ENCODE data around the gene HLA-F.

The HLA-F gene

GRCh38 chr6:29744621-29745020 is 21.4 kb downstream of the HLA-F start:
- no peak for DNase-seq

DNA sequence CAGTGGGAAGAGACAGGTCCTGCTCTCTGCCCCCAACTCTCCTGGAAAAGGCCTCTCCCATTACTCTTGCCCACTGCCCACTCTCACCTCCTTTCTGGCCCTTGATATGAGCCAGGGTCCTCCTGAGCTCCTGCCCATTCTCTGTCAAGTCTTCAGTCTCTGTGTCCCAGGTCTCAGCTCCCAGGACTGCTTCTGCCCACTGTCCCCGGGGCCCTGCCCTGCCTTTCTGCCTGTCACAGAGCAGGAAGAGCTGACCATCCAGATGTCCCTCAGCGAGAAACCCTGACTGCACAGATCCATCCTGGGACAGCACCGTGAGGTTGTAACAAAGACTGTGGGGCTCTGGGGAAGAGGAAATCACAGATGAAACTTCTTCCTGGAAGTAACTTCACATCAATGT is 22.2 kb downstream of the HLA-F start:
- DNase-seq = no peak

DNA sequence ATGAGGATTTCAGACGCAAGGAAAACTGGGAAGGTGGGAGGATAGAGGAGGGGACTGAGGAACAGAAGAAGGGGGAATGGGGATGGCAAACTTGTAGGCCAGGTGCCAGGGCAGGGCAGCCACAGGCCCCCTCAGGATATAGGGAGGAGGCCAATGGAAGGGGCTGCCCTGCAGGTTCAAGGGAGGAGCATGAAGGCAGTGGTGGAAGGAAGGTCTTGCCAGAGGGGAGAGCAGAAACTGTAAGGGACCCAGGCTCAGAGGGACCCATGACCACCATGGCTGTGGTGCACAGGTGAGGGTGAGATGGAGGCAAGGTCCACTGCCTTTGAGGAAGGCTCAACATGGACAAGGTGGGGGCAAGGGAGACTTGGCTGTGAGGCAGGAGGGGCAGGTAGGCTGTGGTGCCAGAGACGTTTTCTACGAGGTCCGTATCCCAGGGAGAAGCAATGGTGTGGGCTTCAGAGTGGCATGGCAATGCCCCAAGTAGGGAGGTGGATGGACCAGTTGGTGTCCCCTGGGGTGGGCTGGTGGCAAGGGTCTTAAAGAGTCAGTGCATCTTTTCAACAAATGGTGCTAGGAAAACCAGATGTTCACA is 22.7 kb downstream of the HLA-F start:
- DNase-seq = no peak

DNA sequence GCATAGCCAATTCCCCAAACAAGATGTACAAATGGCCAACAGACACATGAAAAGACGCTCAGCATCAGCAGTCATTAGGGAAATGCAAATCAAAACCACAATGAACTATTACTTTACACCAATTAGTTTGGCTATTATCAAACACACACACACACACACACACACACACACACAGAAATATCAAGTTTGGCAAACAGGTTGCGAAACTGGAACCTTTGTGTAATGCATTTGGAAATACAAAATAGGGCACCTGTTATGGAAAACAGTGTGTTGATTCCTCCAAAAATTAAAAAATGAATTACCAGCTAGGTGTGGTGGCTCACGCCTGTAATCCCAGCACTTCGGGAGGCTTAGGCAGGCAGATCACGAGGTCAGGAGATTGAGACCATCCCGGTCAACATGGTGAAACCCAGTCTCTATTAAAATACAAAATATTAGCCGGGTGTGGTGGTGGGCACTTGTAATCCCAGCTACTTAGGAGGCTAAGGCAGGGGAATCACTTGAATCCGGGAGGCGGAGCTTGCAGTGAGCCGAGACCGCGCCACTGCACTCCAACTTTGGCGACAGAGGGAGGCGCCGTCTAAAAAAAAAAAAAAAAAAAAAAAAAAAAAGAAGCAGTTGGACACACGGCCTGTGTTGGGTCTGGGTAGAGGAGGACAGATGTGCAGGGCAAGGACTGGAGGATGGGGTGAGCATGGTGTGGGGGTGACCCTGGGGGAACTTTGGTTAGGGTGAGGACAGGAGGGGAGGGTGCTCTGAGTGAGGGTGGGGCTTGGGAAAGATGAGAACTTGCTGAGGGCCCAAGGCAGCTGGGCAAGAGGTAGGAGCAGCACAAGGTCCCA is 23.8 kb downstream of the HLA-F start:
- no peak for DNase-seq

DNA sequence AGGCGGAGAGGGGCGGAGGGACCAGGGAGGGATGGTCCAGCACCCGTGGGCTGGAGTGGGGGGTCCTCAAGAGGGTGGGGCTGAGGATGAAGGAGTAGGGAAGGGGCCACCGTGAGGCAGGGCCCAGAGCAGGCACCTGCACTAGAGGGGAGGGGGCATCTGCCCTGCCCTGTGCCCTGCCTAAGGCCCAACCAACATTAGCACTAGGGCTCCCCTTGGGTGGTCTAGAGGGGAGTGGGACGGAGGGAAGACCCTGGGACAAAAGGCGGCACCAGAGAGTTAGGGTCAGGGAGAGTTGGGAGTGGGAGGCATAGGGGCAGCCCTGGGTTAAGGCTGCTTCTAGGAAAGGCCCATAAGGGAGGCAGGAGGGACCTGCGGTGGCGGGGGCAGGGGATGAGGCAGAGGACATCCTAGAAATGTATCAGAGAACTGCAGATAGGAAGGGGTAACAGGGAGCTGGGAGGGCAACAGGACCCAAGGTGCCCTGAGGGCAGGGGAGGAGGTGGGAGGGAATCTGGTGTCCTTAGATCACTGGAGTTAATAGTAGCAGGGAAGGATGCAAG is 24.5 kb downstream of the HLA-F start:
- no peak for DNase-seq

- DNase-seq = peak; percentile 80
These were observed 25.4 kb downstream of the HLA-F start for GRCh38 chr6:29748391-29749307.

GRCh38 chr6:29749308-29749662 is 26.1 kb downstream of the HLA-F start:
- no peak for DNase-seq

- DNase-seq = no peak
These were observed 26.4 kb downstream of the HLA-F start for GRCh38 chr6:29749668-29750067.

GRCh38 chr6:29750709-29751108 is 27.5 kb downstream of the HLA-F start:
- no peak for DNase-seq

DNA sequence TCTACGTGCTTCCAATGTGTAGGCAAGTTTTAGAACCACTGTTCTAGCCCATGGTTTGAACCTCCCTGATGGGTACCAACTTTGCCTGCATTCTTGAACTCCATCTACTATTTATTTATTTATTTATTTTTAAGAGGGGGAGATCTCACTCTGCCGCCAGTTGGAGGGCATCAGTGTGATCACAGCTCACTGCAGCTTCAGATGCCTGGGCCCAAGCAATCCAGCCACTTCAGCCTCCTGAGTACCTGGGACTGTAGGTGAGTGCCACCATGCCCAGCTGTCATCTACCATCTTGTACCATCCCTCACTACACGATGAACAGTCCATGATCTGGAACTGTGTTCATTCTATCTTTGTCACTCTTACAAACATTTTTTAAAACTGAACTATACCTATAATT is 28.2 kb downstream of the HLA-F start:
- DNase-seq = no peak

DNA sequence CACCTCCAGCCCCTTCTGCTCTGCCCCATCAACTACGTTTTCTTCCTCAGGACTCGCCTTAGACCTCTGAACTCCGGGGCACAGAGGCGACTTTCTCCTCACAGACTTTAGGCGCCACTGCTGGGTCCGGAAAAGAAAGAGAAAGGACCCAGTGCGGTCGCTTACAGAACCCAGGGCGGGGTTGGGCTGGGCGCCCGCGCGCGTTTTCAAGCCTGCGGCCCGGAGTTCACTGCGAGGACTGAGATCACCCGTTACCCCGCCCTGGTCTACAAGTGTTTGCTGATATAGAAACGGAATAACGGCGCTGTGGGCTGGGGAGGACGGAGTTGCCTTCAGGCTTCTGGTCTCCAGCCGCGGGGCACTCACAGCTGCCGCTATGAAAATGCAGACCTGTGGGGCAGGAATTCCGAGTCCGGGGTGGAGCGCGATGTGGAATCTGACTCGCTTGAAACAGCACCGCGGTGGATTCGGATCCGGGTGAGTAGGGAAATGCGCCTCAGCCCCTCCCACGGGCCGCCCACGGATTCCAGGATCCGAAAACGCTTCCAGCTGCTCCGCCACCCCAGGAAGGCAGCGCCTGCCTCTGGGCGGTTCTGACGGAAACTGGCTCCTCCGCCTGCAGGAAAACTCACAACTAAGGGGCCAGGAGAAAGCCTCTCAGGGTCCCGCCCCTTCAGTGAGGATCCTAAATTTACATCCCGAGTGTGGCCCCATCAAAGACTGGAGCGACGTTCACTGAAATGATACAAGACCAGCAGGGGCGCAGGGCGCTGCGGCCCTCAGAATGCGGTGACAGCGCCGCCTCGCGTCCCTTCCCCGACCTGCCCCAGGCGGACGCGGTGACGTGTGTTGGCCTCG is 29.4 kb downstream of the HLA-F start:
- peak; percentile 86 for DNase-seq

GRCh38 chr6:29753309-29753644 is 30.0 kb downstream of the HLA-F start:
- no peak for DNase-seq

DNA sequence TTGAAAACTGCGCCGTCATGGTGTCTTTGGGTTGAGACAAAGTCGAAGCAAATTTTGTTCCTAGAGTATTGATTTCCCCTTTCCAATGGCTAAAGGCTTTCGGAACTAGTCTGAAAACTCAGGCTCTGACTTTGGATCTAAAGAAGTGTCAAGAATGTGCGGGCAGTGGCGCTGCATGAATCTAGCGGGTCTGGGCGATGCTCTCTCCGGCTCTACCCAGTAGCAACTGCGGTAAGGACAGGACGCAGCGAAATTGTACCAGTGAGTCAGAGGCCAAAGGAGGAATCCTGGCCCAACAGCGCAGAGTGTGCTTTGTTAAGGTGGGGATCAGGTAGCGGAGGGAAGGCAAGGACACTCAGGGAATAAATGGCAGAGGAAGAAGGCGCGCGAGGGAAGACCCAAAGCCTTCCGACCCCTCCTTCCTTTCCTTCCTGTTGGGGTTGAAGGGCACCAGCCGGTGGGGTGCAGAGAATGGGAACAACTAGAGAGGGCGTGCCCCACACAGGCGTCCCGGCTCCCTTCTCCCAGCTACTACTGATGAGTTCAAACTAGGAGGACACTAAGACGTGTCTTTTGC is 32.1 kb downstream of the HLA-F start:
- no peak for DNase-seq

DNA sequence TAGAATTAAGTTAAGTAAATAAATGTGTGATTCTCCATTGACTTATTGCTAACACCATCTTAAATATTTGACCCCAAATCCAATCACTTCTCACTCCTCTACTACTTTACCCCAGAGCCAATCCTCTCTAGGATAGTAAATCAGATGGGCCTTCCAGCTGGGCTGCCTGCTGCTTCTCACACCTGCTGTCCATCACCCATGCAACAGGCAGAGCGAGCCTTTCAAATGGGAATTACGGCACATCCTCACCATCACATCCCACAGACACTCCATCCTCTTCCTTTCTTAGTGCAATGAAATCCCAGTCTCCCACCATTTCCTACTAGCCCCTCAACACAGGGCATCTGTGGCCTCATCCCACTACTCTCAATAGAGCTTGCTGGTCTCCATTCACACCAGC is 34.0 kb downstream of the HLA-F start:
- DNase-seq = no peak

- DNase-seq = no peak
These were observed 34.6 kb downstream of the HLA-F start for GRCh38 chr6:29757701-29758293.

DNA sequence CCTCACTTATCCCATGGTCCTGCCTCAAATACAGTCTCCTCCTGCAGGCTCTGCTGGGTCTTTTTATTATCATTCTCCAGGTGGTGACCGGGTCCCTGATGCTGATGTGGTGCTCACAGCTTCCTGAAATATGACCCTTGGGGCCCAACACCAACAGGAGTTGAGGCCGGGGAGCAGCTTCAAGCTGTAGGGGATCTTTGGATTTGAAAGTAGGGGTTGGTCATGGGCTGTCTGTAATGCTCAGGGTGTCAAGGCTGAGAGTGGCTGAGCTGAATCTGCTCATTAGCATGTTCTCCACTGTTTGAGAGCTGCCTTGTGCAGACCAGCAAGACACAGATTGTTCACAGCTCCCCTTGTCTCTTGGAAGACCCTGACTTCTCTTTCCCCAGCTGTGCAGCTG is 35.5 kb downstream of the HLA-F start:
- DNase-seq = no peak

DNA sequence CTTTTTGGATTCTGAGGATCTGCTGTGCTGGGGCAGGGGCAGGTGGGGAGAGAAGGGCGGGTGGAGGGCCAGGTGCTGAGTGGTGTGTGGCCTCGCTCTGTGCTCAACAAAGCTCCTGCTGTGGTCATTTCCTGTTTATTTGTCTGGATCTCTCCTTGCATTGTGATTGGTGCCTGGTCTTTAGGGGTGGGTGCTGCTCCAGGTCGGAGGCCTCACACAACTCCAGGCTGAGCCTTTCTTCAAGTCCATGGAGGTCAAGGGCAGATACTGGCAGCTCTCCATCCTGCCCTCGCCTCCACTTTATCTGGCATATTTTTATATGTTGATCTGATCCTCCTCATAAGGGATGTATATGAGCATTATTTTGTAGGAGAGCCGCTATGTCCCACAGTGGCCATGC is 36.2 kb downstream of the HLA-F start:
- no peak for DNase-seq

DNA sequence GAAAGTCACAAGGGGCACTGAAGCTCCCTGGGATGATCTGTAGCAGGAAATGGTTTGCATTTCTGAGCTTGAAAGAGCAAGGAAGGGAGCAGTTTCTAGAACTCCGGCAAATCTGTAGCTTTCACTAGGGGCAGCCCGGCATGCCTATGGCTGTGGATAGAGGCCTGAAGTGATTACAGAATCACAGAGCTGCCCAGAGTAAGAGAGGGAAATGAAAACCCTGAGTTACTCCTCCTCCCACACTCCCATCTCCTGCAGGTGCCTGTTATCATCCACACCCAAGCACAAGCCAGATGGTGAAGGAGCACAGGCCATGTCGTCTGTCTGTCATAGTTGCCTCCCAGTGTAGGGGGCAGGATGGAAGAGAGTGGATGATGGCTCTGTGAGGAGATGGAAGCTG is 37.1 kb downstream of the HLA-F start:
- DNase-seq = no peak

GRCh38 chr6:29762051-29762450 is 38.8 kb downstream of the HLA-F start:
- DNase-seq = no peak

DNA sequence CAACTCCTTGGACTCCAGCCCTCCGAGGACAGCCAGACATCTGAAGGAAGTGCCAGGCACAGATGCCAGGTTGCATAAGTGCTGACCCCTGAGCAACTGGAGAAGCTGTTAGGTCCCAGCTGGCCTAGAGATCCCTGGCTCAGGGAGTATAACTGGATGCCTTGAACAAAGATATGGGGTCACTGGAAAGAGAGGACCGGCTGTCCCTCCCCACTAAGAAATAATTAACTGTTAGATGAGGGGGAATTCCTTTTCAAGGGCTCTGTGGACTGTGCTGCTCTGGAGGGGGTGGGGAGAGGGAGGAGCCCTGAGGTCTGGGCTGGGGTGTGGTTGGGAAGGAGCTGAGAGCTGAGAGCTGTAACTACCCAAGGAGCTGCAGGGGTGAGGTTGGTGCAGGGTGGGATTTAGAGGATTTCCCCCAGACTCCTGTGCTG is 39.6 kb downstream of the HLA-F start:
- DNase-seq = no peak

DNA sequence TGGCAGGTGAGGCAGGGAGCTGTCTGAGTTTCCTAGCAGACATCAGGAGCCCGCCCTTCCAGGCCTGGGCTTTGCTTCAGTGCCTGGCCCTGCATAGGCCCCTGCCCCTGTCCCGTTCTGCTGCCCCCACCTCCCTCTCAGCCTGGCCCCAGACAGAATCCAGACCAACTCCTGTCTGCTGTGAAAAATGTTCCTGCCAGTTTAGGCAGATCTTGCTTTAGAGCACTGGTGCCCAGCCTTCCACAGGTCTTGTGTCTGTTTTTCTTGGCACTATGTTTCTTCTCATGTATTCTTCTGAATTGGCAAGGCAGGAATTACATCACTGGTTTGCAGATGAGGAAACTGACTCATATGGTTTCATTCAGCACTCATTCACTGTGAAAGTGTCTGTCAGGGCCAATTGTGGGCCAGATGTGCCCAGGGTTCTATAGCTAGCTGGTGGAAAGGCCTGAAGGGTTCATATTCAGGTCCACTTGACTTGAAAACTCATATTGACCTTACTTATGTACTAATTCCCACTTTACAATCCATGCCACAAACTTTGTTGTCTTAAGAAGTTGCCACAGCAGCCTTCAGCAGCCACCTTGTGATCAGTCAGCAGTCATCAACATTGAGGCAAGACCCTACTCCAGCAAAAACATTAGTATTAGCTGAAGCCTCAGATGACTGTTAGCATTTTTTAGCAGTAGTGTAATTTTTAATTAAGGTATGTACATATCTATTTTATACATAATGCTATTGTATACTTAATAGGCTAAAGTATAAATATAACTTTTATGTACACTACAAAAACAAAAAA is 40.5 kb downstream of the HLA-F start:
- DNase-seq = no peak
